HG02884 (cell line): Measurements from ENCODE around the gene BSN.
"Not testable (repeated sequence)": the region's sequence is repeated elsewhere in the genome, so short reads cannot be mapped to it uniquely, and the experiment has no call there.

ENCODE experiments used
- ATAC-seq: cut with Tn5 transposase; IDR thresholded peaks from one replicate; pipeline ENCODE4 v1.9.1; 2021; ENCODE audit warnings: mild to moderate bottlenecking, moderate library complexity; ENCODE audit not compliant: unreplicated experiment

Gene BSN

GRCh38 chr3:49689908-49690624, 135.8 kb downstream of the BSN start:
- ATAC-seq = not testable (repeated sequence)

DNA sequence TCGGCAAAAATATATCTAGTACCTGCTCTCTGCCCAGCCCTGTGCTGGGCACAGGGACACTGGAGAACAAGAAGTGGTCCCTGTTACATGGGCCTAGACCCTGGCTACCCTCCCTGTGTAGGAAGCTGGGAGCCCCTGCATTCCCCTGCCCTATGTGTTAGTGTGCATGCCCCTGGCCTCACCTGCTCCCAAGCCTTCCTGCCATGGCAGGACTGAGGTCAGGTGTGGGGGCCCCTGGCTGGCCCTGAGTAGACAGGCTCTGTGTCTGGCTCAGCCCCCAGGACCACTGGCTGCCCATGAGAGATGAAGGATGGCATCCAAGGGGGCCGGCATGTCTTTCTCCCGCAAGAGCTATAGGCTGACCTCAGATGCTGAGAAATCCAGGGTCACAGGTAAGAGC, 136.6 kb downstream of the BSN start:
- ATAC-seq = not testable (repeated sequence)

- ATAC-seq = not testable (repeated sequence)
Measured at GRCh38 chr3:49691481-49691880, 137.2 kb downstream of the BSN start.

DNA sequence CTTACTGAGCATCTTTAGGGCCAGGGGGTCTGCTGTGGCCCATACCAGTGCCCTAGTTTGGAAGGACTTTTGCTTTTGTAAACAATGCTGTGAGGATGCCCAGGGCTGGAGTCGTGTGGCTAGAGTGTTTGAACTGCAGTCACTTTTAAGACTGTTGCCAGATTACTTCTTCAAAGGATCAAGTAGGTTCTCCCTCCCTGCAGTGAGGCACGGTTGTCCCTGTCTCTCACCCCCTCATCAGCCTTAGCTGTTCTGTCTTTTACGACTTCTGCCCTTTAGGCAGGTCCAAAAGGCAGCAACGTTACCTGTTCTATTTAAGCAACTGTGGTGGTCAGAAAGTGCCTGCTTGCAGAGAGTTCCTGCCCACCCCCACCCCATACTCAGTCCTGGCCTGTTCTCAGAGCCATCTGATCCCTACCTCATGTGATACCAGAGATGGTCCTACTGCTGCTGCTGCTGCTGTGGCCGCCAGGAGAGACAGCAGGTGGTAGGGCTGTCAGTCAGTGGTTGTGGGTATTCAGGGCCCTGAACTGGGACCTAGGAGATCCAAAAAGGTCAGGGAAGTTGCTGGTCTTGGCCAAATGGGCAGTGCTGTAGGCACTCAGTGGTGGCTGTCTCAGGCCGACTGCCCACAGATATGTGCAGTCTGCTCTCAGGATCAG, 140.3 kb downstream of the BSN start:
- ATAC-seq = not testable (repeated sequence)

GRCh38 chr3:49695350-49696015, 141.2 kb downstream of the BSN start:
- not testable (repeated sequence) for ATAC-seq

- no peak for ATAC-seq
Measured at GRCh38 chr3:49699281-49699979, 145.2 kb downstream of the BSN start.

DNA sequence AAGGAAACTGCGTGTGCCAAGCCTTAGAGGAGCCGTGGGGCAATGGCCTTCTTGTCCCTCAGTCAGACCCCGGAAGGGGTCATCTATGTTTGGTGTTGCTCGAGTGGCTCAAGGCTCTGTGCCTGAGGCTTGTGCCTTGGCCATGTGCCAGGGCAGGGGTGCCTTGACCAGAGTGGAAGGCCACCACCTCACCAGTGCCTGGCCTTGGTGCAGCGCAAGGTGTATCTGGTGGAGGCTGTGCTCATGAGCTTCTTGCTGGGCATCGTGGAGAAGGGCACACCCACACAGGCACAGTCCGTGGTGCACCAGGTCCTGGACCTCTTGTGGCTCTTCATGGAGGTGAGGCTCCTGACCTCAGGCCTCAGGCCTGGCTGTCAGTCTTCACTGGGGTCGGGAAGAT, 145.7 kb downstream of the BSN start:
- no peak for ATAC-seq

DNA sequence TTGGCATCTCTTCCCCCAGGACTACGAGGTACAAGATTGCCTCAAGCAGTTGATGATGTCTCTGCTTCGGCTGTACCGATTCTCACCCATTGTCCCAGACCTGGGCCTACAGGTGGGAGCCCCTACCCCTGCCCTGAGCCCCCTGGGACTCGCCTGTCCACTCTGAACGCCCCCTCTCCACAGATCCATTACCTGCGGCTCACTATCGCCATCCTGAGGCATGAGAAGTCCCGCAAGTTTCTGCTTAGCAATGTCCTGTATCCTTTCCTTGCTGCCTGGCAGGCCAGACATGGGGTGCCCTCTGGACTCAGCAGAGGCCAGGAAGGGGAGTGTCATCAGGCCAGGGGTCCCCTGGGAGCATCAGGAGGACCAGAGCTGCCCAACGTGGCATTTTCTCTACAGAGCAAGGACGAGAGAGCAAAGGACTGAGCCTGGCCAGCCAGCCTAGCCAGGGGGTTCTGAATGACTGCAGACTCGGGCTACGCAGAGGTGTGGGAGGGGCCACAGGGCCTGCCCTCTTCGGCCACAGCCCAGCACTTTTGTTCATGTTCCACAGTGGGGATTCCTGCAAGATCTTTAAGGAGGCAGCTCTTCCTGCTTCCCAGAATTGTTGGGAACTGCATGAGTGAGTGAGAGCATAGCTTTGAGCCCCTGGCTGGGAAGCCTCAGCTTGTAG, 146.3 kb downstream of the BSN start:
- no peak for ATAC-seq

- ATAC-seq = no peak
Measured at GRCh38 chr3:49701388-49702077, 147.3 kb downstream of the BSN start.

DNA sequence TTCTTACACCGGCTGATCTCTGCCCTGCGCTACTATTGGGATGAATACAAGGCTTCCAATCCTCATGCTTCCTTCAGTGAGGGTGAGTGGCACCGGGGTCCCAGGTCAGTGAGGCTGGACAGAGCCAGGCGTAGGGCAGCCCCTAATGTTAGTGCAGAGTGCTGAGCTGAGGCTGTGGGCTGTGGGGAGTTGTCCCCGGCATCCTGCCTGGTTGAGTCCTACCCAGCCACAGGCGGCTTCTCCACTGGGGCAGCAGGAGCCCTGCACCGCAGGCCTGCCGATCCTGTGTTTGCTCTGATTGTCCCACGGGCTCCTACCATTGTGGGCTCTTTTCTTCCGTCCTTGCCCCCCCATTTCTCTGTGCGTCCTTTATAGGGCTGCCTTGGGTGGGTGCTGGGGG, 148.4 kb downstream of the BSN start:
- no peak for ATAC-seq

DNA sequence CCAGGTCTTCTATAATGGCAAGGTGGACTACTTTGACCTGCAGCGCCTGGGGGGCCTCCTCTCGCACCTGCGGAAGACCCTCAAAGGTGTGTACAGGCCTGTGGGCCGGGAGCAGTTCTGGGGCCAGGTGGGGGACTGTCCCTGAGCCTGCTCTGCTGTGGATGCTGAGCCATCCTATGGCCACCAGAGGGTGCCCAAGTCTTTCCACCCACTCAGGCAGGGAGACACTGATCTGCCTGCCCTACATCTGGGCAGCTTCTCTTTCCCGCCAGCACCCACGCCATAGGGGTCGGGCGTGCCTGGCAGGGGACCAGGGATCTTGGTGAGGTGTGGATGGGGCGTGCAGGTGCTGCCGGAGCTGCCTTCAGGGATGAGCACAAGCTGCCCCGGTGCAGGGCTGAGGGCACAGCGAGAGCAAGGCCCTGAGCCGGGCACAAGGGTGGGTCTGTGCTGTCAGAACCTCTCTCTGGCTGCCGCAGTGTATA, 149.2 kb downstream of the BSN start:
- ATAC-seq = no peak

- ATAC-seq = no peak
Measured at GRCh38 chr3:49703956-49704355, 149.7 kb downstream of the BSN start.

GRCh38 chr3:49704629-49705028, 150.4 kb downstream of the BSN start:
- ATAC-seq = no peak

DNA sequence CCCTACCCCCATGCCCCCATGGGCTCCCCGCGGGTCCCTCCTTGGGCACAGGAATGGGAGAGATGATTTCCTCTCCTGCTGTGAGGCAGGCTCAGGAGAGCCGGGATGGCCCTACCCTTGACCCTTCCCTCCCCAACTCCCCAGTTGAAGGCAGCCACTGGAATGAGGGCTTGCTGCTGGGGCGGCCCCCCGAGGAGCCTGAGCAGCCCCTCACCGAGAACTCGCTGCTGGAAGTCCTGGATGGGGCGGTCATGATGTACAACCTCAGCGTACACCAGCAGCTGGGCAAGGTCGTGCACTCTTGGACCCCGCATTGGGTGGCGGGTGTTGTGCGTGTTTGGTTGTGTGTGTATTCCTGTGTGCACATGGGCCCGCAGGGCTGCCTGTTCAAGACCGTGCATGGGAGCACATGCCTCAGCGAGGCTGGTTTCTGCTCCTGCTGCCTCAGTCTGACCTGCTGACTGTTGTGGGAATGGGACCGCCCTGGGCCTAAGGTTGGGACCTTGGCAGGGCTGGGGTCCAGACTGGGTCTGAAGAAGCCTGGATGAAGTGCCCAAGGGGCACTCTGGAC, 151.2 kb downstream of the BSN start:
- no peak for ATAC-seq

- no peak for ATAC-seq
Measured at GRCh38 chr3:49706456-49707112, 152.3 kb downstream of the BSN start.

DNA sequence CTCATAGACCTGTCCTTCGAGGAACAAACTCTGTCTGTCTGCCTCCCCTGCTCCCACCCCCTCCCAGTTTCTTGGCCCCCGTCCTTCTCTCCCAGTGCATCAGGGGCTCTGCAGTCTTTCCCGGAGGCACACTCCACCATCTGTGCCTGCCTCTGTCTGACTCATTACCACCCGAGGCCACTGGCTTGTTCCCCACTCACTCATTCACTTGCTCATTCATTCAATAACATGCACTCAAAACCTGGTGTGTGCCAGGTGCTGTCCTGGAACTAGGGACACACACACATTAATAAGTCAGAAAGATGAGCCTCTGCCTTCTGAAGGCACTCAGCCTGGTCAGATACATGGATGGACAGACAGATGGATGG, 152.8 kb downstream of the BSN start:
- ATAC-seq = no peak

DNA sequence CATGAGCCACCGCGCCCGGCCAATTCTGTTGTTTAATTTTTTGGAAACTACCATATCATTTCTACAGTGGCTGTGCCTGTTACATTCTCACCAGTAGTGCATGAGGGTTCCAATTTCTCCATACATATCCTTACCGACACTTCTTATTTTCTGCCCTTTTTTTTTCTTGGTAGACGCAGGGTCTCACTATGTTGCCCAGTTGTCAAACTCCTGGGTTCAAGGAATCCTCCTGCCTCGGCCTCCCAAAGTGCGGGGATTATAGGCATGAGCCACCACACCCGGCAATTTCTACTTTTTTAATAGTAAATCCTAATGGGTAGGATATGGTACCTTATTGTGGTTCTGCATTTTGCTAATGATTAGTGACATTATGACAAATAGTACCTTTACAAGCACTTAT, 155.6 kb downstream of the BSN start:
- ATAC-seq = no peak

DNA sequence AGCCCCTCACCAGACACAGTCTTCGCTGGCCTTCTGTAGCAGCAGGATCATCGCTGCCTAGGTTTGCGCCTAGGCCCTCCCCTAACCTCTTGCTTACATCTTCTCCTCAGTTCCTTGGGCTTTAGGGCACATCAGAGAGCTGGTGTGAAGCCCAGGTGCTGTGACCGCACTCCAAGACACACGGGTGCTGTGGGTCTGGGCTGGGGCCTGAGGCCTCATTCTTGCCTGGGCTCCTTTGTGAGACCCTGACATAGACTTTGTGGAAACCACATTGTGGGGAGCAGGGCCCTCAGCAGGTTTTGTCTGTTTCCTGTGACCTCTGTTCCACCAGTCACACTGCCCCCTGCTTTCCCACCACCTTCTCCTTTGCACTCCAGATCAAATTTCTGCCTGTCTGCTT, 157.2 kb downstream of the BSN start:
- no peak for ATAC-seq

DNA sequence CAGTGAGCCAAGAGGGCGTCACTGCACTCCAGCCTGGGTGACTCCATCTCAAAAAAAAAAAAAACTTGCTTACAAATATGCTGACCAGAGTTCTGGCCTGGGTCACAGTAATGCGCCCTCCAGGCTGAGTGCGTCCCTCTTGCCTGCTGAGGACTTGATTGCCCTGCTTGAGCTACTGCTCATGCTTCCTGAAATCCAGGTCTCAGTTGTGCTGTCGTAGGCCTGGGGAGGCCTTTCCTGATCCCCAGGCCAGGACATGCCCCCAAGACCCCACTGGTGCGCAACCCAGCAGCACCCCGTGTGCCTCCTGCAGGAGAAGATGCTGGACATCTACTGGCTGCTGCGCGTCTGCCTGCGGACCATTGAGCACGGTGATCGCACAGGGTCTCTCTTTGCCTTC, 157.9 kb downstream of the BSN start:
- no peak for ATAC-seq
